Activated CD4-positive, alpha-beta T cell treated with anti-CD3 and anti-CD28 coated beads, Interleukin-2, Interleukin-6, amounts not matched to agents 100 ng/mL and 50 ng/mL, durations not matched to agents 16 hours and 8 hours (primary cell): ENCODE results near the gene AIFM3.
"Not testable (repeated sequence)": the region's sequence is repeated elsewhere in the genome, so short reads cannot be mapped to it uniquely, and the experiment has no call there.

Experiments
- DNase-seq: peaks from one replicate; pipeline ENCODE4 v3.0.0-alpha.2; 2020

AIFM3 gene

GRCh38 chr22:20966883-20967696, at the start of gene AIFM3:
Gene AIFM3 (plus strand): TSS chr22:20967255. CDS start chr22:20967945, 690 bp downstream.
- no peak for DNase-seq

GRCh38 chr22:20918663-20919218, 48.3 kb upstream of the AIFM3 start:
- DNase-seq = peak; percentile 3

- no peak for DNase-seq
Observed at GRCh38 chr22:20919718-20920117, 47.3 kb upstream of the AIFM3 start.

GRCh38 chr22:20920881-20921203, 46.2 kb upstream of the AIFM3 start:
- no peak for DNase-seq

GRCh38 chr22:20922141-20922751, 44.8 kb upstream of the AIFM3 start:
- no peak for DNase-seq

GRCh38 chr22:20926243-20926642, 40.8 kb upstream of the AIFM3 start:
- DNase-seq = no peak

GRCh38 chr22:20927940-20928572, 39.0 kb upstream of the AIFM3 start:
- no peak for DNase-seq

GRCh38 chr22:20928573-20928967, 38.5 kb upstream of the AIFM3 start:
- no peak for DNase-seq

- DNase-seq = no peak
Observed at GRCh38 chr22:20930004-20930403, 37.1 kb upstream of the AIFM3 start.

- DNase-seq = not testable (repeated sequence)
Observed at GRCh38 chr22:20930435-20930834, 36.6 kb upstream of the AIFM3 start.

- no peak for DNase-seq
Observed at GRCh38 chr22:20931126-20931654, 35.9 kb upstream of the AIFM3 start.

- DNase-seq = no peak
Observed at GRCh38 chr22:20933910-20934309, 33.1 kb upstream of the AIFM3 start.

GRCh38 chr22:20935049-20935448, 32.0 kb upstream of the AIFM3 start:
- not testable (repeated sequence) for DNase-seq

- not testable (repeated sequence) for DNase-seq
Observed at GRCh38 chr22:20935780-20936539, 31.1 kb upstream of the AIFM3 start.

- DNase-seq = no peak
Observed at GRCh38 chr22:20937031-20937793, 29.8 kb upstream of the AIFM3 start.

- no peak for DNase-seq
Observed at GRCh38 chr22:20937794-20938671, 29.0 kb upstream of the AIFM3 start.

GRCh38 chr22:20939457-20940185, 27.4 kb upstream of the AIFM3 start:
- not testable (repeated sequence) for DNase-seq

GRCh38 chr22:20940186-20940651, 26.8 kb upstream of the AIFM3 start:
- DNase-seq = no peak

- DNase-seq = no peak
Observed at GRCh38 chr22:20940904-20941385, 26.1 kb upstream of the AIFM3 start.
